Gastroesophageal sphincter (tissue), 3 donors: ENCODE data around the gene SFI1.

ENCODE experiments used
- EP300 ChIP-seq: sonication (generic); formaldehyde crosslinking; IDR thresholded peaks from one replicate; pipeline ENCODE4 v1.6.1; 2017; ENCODE audit warnings: antibody characterized with exemption, mild to moderate bottlenecking
- POLR2A ChIP-seq, 2 donors: fragments of 450-650 bp; IDR thresholded peaks; one replicate each; pipeline ENCODE4 v1.6.1; 2017; ENCODE audit warnings: antibody characterized with exemption in 2 of 2, mild to moderate bottlenecking in 2 of 2, moderate library complexity in 1 of 2
- POLR2AphosphoS5 ChIP-seq: sonication (generic); formaldehyde crosslinking; IDR thresholded peaks from one replicate; pipeline ENCODE4 v1.6.1; 2017; ENCODE audit warnings: antibody characterized with exemption
- TF ChIP-seq, protein P1 (sequence below), 4 experiments: fragments of 200-600 bp in 2 of 4; fragments of 450-650 bp in 2 of 4; sonication (generic) in 1 of 4; IDR thresholded peaks; one replicate each; pipeline ENCODE4 v1.5.1; 2017 to 2019; ENCODE audit warnings: antibody characterized with exemption in 4 of 4, mild to moderate bottlenecking in 2 of 4, moderate library complexity in 2 of 4

DNA sequence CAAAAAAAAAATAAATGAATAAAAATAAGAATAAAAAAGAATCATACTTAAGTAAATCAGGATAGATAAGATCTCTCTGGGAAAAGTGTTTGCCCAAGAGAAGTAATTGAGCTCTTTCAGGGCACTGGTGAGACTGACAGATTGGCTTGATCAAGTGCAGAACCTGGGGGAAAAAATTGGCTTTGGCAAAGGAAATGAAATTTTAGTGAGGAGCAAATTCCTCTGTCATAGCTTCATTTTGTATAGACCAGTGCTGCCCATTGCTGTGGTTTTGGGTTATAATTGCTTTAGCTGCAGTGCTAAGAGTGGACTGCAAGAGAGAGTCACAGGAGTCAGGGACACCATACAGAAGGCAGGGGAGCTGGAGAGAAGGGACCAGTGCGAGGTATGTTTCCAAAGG lies 35.7 kb downstream of the SFI1 start:
- TF ChIP-seq, protein P1, sequence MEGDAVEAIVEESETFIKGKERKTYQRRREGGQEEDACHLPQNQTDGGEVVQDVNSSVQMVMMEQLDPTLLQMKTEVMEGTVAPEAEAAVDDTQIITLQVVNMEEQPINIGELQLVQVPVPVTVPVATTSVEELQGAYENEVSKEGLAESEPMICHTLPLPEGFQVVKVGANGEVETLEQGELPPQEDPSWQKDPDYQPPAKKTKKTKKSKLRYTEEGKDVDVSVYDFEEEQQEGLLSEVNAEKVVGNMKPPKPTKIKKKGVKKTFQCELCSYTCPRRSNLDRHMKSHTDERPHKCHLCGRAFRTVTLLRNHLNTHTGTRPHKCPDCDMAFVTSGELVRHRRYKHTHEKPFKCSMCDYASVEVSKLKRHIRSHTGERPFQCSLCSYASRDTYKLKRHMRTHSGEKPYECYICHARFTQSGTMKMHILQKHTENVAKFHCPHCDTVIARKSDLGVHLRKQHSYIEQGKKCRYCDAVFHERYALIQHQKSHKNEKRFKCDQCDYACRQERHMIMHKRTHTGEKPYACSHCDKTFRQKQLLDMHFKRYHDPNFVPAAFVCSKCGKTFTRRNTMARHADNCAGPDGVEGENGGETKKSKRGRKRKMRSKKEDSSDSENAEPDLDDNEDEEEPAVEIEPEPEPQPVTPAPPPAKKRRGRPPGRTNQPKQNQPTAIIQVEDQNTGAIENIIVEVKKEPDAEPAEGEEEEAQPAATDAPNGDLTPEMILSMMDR (IDR thresholded peaks at IDR 0.05), result no peak
- TF ChIP-seq POLR2AphosphoS5 (no peak), EP300 (no peak), POLR2A (IDR thresholded peaks at IDR 0.05) (no peak)
